ENCODE measurements around the gene CNTN1.

DNA sequence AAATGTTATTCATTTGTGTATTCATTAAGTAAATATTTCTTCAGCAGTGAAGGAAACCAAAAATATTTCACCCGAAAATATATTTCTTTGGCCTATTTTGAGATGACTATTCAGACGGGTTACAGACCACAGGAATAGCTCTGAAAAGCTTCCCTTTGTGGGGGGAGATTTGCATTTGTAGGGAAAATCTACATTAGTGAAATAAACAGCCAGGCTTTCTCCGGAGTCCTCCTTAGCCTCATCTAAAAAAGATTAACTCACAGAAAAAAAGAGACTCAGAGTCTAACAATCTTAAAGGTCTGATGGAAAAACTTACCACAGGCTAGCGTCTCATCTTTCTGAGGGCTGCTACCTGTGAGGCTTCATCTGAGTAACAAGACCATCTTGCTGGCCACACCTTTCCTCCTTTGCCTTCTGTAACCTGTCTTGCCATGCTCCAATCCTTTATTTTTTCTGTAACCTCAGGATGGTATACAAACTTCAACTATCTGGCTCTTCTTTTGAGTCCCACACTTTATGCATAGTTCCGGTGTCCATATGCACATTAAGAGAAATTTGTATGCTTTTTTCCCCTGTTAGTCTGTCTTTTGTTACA lies 100.7 kb downstream of the CNTN1 start:
- TF ChIP-seq, protein P1, sequence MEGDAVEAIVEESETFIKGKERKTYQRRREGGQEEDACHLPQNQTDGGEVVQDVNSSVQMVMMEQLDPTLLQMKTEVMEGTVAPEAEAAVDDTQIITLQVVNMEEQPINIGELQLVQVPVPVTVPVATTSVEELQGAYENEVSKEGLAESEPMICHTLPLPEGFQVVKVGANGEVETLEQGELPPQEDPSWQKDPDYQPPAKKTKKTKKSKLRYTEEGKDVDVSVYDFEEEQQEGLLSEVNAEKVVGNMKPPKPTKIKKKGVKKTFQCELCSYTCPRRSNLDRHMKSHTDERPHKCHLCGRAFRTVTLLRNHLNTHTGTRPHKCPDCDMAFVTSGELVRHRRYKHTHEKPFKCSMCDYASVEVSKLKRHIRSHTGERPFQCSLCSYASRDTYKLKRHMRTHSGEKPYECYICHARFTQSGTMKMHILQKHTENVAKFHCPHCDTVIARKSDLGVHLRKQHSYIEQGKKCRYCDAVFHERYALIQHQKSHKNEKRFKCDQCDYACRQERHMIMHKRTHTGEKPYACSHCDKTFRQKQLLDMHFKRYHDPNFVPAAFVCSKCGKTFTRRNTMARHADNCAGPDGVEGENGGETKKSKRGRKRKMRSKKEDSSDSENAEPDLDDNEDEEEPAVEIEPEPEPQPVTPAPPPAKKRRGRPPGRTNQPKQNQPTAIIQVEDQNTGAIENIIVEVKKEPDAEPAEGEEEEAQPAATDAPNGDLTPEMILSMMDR (IDR thresholded peaks at IDR 0.05) = no peak
- no peak for TF ChIP-seq POLR2A (IDR thresholded peaks at IDR 0.05)
